ENCODE measurements around the gene BCAR3.
"Not testable (repeated sequence)": the region's sequence is repeated elsewhere in the genome, so short reads cannot be mapped to it uniquely, and the experiment has no call there.

Gene BCAR3

DNA sequence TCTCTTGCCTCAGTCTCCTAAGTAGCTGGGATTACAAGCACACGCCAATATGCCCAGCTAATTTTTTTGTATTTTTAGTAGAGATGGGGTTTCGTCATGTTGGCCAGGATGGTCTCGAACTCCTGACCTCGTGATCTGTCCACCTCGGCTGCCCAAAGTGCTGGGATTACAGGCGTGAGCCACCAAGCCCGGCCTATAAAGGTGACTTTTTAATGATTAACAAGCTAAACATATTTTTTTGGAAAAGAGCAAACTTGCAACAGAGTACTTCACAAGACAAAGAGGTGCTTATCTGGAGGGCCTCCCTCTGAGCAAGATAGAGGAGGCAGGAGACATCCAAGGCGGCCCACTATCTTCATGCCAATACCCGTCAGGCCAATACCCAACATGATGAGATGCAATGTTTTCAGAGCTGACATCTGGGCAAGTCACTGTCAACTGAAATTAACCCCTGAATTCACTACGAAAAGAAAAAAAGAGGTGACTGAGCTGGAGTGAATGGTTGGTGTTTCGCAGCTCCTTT lies 10.5 kb downstream of the BCAR3 start:
- in situ Hi-C loops (cut with HindIII; ENCODE audit: low sequenced_read_pairs): loop anchor here (10.0 kb wide), 1 partner anchor 144 kb away; no protein-coding TSS in a partner anchor

DNA sequence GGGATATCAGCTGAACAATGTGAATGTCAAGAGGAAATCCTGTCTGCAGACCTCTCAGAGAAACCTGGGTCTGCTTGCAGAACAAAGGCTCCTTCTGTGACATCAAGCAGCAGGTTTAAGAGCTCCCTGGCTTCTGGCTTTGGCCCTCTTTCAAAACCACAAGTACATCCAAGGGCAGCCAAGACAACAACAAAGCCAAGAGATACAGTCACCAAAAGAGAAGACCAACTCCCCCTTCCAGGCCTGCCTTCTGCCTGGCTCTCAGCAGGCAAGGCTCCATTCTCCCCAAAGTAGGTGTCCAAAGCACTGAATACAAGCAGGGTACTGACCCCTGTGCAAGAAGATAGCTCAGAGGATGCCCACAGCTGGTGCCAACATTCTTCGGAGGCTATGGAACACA lies 11.5 kb downstream of the BCAR3 start:
- in situ Hi-C loops (cut with HindIII; ENCODE audit: low sequenced_read_pairs): loop anchor here (10.0 kb wide), 1 partner anchor 145 kb away; no protein-coding TSS in a partner anchor

DNA sequence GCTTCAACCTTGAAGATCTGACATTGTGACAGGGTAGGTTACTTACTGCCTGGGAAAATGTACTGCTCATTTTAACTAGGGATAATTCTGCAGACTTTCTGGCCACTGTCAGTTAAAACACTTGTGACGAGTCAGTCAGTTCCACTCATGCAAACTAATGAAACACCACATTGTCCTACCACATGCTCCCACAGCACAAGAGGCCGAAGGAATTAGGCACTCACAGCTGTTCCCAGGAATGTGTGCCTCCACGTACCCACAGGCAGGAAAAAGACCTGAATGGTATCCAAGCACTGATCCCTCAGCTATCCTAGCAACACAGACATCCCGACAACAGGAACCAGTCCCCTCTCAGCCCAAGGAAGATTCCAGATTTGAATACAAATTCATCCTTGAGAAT lies 12.3 kb downstream of the BCAR3 start:
- in situ Hi-C loops (cut with HindIII; ENCODE audit: low sequenced_read_pairs): no loop called here

- in situ Hi-C loops (cut with HindIII; ENCODE audit: low sequenced_read_pairs): no loop called here
These were observed 12.7 kb downstream of the BCAR3 start for GRCh38 chr1:93668951-93669350.

- in situ Hi-C loops (cut with HindIII; ENCODE audit: low sequenced_read_pairs): no loop called here
These were observed 13.5 kb downstream of the BCAR3 start for GRCh38 chr1:93668121-93668520.

DNA sequence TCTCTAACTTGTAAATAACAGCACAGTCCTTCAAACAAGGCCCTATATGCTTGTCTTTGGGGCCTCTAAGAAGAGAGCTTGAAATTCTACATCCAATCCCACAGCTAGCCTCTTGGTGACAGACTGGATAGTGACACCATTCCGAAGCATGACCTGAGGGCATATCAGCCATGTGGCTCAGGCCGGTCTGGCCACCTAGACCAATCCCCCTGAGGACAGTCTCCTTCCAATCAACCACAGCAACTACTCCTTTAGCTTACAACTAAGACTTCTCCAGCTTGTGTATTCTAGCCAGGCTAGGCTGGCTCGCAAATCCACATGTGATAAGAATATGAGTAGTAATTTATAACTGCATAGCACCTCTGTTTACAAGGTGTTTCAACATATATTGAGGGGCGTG lies 14.0 kb downstream of the BCAR3 start:
- in situ Hi-C loops (cut with HindIII; ENCODE audit: low sequenced_read_pairs): no loop called here

DNA sequence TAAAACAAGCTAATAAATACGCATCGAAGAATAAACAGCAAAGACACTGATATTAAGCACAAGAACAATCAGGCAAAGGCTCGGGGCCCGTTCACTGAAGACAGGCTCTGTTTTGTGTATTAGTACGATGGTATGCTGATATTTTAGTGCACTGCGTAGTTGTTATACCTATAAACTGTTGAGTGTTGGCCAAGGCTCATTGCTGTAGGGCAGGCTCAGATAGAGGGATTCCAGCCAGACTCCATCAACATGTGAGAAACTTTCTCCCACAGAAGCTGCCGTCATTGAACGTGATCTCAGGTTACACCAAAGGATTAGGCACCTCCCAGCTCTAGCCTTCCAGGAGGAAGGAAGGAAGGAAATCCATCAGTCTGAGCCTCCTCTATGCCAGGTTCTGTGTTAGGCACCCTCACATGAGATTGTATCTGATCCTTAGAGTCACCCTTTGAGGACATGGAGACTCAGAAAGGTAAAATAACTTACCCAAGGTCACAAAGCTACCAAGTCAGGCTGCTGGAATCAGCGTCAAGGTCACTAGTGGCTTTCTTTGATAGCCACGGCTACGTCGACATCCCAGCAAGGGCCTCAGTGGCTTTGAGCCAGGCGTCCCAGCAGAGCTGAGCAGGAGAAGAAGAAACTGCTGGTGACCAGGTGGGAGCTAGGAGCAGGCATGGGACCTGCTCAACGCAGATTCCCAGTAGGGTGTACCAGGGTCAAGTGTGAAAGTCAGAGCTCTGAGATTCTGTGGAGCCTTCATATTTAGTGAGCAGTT lies 14.8 kb downstream of the BCAR3 start:
- in situ Hi-C loops (cut with HindIII; ENCODE audit: low sequenced_read_pairs): no loop called here

GRCh38 chr1:93665015-93665414 lies 16.6 kb downstream of the BCAR3 start:
- in situ Hi-C loops (cut with HindIII; ENCODE audit: low sequenced_read_pairs): no loop called here

DNA sequence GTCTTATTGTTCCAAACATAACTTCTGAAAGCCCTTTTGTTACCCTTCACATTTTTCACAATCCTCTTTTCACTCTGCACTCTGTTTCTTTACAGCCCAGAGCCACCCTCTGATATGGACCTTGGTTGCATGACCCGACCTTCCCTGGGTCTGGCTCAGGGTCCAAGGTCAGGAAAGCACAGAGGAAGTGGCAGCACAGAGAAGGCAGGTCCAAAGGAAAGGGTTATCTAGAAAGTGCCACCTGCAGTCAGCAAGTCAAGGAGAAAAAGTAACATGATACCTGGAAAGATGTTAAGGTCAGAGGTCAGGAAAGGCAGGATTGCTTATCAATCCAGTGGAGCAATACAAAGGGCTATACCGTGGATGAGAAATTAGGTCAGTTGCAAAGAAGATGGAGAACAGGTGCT lies 18.4 kb downstream of the BCAR3 start:
- in situ Hi-C loops (cut with HindIII; ENCODE audit: low sequenced_read_pairs): no loop called here

- in situ Hi-C loops (cut with HindIII; ENCODE audit: low sequenced_read_pairs): no loop called here
These were observed 19.0 kb downstream of the BCAR3 start for GRCh38 chr1:93662481-93663207.

GRCh38 chr1:93661829-93662474 lies 19.7 kb downstream of the BCAR3 start:
- in situ Hi-C loops (cut with HindIII; ENCODE audit: low sequenced_read_pairs): no loop called here

GRCh38 chr1:93661341-93661740 lies 20.3 kb downstream of the BCAR3 start:
- in situ Hi-C loops (cut with HindIII; ENCODE audit: low sequenced_read_pairs): not testable (repeated sequence)

DNA sequence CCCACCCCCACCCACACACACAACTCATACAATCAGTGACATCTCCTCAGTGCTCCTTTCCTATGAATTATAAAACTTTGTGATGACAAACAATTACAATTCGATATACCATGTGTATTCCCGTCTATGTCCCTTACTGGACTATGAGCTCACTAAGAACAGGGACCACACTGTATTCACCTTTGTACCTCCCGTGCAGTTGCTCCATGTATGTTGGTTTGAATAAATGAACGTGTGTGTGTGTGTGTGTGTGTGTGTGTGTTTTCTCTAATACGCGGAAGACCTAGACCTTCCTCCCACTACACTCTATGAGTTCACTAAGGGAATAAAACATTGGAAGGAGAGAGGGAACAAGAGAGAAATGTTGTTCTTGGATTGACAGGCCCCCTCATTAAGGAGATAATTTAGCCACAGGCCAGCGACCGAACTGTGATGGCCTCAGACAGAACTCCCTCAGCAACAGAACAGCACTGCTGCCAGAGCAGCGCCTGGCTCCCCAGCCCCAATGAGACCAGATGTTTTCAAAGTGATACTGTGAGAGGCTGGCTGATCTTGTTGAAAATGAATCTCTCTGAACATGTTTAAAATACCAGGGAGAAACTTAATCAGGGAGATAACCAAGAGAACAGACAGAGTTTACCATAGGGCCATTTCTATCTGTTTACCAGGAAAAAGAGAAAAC lies 21.7 kb downstream of the BCAR3 start:
- in situ Hi-C loops (cut with HindIII; ENCODE audit: low sequenced_read_pairs): no loop called here

GRCh38 chr1:93658188-93658587 lies 23.4 kb downstream of the BCAR3 start:
- in situ Hi-C loops (cut with HindIII; ENCODE audit: low sequenced_read_pairs): no loop called here

DNA sequence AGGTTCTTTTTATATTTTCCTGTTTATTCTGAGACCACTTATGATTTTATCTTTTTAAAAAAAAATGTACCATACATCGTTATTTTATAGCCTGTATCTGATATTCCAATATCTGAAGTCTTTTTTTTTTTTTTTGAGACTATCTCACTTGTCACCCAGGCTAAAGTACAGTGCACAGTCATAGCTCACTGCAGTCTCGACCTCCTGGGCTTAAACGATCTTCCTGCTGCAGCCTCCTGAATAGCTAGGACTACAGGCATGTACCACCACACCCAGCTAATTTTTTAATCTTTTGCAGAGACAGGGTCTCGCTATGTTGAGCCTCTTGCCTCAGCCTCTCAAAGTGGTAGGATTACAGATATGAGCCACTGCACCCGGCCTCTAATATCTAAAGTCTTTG lies 25.1 kb downstream of the BCAR3 start:
- in situ Hi-C loops (cut with HindIII; ENCODE audit: low sequenced_read_pairs): no loop called here

- in situ Hi-C loops (cut with HindIII; ENCODE audit: low sequenced_read_pairs): no loop called here
These were observed 28.0 kb downstream of the BCAR3 start for GRCh38 chr1:93653656-93654055.

DNA sequence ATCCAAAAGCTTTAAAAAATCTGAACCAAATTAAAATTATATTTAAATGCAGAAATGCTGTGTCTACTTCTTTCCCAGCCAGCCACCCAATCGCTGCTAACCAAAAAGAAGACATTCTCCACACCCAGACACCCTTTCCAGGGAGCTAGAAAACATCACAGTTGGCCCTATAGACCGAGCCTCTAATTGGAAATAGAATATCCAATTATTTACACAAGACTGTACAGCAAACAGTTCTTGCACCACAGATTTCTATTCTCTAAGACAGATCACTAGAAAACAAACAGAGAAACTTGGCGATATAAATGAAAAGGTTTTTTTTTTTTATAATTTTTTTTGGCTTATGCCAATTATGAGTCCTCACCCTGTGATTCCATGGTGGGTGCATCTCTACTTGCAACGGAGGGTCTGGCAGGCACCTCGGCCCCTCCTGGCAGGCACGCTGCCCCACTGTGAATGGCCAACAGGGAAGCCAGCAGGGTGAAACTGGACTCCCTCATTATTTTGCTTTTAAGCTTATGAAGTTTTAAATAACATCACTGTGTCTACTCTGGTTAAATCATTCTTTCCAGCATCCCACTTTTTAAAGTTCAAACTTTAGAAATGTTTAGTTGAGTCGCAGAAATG lies 29.2 kb downstream of the BCAR3 start:
- in situ Hi-C loops (cut with HindIII; ENCODE audit: low sequenced_read_pairs): no loop called here

DNA sequence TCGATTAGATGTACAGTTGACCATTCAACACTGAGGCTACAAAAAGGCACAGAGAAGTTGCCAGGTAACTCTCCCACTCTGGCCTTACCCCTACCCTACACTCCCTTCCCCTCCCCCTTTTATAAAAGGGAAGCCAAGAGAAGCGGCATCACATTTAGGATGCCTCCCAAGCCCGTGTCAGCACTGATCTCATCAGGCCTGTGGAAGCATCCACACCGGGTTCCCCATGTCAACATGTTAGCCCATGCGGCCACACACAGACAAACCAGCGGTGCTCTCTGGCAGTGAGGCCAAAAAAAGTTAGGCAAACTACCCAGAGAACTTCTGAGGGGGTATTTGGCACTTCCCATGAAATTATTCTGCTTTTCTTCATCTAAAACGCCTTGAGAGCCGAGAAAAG lies 29.9 kb downstream of the BCAR3 start:
- in situ Hi-C loops (cut with HindIII; ENCODE audit: low sequenced_read_pairs): no loop called here

DNA sequence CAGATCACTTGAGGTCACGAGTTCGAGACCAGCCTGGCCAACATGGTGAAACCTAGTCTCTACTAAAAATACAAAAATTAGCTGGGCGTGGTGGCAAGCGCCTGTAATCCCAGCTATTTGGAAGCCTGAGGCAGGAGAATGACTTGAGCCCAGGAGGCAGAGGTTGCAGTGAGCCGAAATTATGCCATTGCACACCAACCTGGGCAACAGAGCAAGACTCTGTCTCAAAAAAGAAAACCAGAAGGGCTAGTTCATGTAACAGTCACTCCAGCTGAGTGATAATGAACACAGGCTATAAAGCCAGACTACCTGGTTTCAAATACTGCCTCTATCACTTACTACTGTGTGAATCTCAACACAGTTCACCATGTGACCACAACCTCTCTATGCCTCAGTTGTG lies 31.5 kb downstream of the BCAR3 start:
- in situ Hi-C loops (cut with HindIII; ENCODE audit: low sequenced_read_pairs): not testable (repeated sequence)

- in situ Hi-C loops (cut with HindIII; ENCODE audit: low sequenced_read_pairs): no loop called here
These were observed 32.4 kb downstream of the BCAR3 start for GRCh38 chr1:93649231-93649630.

GRCh38 chr1:93648656-93649055 lies 33.0 kb downstream of the BCAR3 start:
- in situ Hi-C loops (cut with HindIII; ENCODE audit: low sequenced_read_pairs): no loop called here

Measured in endothelial cell of hepatic sinusoid (primary cell).